Stimulated activated CD4-positive, alpha-beta T cell treated with anti-CD3 and anti-CD28 coated beads, Interleukin-2, amount 100 ng/mL, for 24 hours (primary cell): ENCODE data around the gene FBXL2.
"Not testable (repeated sequence)": the region's sequence is repeated elsewhere in the genome, so short reads cannot be mapped to it uniquely, and the experiment has no call there.

Experiments used
- DNase-seq, 2 donors: peaks; one replicate each; pipeline ENCODE4 v3.0.0-alpha.2; 2020

FBXL2 gene

GRCh38 chr3:33388374-33389100, 111.3 kb downstream of the FBXL2 start:
- DNase-seq, result no peak

DNA sequence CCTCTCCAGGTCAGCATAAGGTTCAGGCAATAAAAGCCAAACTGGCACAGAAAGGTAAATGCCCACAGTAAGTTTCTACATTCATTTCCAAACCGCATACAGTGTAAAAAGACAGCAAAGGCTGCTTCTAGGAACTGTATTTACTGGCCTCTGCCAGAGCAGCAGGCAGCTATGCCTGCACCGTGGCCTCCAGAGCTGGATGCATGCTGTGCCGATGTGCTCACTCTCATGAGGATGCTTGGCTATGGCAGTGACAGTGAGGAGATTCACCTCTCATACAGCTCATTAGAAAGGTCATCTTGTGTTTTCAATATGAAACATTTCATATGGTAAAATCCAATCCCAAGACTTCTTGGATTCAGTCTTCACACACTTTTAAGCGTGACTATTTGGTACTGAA, 112.7 kb downstream of the FBXL2 start:
- DNase-seq, result no peak

DNA sequence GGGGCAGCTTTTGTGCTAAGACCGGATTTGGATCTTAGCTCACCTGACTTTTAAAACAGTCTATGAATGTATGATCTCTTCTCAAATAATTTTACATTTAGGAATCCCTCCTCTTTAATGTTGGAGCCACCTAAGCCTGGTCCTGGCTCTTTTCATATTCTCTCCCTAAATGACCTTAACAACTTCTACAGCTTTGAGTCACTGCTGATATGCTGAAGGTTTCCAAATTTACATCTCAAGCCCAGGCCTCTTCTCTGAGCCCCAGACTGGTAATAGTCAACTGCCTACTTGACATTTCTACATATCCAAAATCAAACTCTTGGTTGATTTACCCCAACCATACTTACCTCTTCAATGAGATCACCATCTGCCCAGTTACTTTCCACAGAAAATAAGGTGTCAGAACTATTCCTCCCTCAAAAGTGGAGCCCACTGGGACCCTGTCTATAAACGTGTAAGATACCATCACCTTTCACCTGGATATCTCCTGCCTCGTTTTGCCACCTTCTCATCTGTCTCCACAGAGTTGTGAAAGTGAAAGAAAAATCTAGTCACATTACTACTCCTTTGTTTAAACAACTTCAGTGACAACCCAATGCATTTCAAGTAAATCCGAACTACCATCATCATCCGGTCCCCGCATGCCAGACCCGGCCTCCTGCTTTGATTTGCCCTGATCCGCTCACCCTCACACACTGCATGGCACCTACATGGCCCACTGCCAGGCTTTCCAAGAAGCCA, 114.2 kb downstream of the FBXL2 start:
- no peak for DNase-seq

DNA sequence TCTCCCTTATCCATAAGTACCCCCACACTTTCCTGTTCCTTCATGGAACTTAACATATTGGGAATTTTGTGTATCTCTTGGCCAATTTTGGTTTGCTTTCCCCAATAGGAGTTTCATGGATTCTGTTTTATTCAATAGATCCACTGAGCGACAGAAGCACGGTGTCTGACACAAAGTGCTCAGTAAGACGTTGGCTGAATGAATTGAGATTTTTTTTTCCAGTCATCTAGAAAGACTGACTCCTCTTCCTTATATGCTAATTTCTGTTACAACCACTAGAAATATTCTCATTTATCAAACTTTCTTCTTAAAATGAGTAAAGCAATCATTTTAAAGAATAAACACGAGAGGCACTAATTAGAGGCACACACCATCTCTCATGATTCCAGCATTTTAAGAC, 114.9 kb downstream of the FBXL2 start:
- no peak for DNase-seq

DNA sequence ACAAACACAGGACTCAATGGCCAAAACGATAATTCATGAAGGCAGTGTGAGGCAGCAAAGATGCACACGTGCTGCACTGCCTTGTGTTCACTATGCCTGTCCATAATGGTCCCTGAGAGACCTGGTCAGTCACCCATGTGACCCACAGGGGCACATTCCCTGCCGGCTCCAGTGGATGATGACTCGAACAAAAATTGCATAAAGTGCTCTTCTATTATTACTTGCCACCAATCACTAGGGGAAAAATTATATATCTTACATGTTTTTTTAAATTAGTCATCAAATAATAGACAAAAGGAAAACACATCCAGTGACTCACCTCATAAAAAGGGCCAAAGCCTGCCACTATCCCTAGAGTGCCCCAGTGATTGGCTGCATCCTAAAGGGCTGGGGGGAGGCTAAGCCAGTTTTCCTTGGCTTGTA, 115.5 kb downstream of the FBXL2 start:
- no peak for DNase-seq

DNA sequence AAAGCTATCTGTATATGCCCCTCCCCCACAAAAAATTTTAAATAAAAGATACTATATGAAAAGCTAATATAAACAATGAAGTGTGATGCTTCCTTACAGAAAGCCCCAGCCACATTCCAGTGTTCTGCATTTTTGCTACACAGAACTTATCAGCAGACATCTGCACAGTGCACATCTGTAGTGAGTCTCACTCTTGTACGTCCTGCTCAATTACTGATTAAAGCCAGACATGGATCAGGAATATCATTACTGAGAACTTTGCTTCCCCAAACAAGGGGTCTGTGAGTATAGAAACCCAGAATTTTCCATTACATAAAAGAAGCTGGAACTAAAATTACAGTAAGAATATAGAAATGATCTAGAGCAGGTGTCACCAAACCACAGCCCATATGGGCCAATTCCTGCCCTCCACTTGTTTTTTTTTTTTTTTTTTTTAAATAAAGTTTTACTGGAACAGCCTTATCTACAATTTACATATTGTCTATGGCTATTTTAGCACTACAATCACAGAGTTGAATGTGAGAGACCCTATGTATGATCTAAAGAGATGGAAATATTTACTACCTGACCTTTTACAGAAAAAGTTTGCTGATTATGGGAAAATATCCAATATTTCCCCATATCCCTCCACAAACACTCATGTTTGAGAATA, 117.3 kb downstream of the FBXL2 start:
- DNase-seq, result no peak

DNA sequence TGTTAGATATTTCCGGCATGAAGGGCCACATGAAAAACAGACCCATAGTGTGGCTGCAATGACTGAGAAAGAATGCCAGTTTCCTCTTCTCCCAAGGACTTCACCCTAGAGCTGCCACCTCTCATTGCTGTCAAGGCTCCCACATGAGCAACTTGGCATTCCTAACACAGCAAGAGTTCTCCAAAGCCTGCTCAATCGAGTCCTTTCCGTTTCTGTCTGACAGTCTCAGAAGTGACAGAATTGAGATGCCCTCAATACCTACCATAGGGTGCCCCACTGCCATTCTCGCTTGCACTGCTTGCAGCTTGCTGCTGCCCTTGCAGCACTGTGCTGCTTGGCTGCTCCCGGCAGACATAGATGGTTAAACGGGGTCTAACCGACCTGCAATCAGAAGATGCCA, 118.7 kb downstream of the FBXL2 start:
- no peak for DNase-seq

DNA sequence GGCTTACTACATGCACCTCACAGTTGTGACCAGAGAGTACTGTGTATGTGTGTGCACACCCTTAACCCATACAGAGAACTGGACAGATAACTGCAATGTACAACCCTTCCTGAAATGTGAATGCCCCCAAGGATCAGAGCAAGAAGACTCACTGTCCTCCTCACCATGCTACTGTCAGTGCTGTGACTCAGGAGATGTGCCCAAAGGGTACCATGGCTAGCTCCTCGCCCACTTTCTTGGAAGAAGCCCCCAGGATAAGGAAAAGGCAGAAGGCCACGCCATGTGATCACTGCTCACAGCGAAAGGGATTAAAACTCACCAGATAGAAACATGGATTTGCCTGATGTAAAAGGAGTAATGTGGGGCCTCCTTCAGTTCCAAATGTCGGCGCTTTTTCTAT, 121.2 kb downstream of the FBXL2 start:
- no peak for DNase-seq

DNA sequence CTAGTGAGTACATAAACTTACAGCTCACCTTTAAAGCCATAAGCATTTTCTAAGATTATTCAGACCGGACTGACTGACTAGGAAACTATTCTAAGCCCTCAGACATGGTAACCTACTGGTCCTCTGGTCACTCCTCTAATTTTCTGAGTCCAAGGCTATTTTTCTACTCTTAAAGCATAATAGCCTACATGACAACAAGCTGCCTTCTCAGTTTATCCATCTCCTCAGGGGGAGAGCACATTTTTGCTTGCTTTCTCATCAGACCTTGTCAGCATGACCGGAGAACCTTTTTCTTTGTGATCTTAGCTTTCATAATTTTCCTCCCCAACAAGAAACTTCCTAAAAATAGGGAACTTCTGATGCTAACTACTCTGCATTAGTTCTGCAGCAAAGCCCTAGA, 124.5 kb downstream of the FBXL2 start:
- no peak for DNase-seq

GRCh38 chr3:33402936-33403335, 125.7 kb downstream of the FBXL2 start:
- DNase-seq, result no peak

- no peak for DNase-seq
Observed at GRCh38 chr3:33403756-33404155, 126.5 kb downstream of the FBXL2 start.

DNA sequence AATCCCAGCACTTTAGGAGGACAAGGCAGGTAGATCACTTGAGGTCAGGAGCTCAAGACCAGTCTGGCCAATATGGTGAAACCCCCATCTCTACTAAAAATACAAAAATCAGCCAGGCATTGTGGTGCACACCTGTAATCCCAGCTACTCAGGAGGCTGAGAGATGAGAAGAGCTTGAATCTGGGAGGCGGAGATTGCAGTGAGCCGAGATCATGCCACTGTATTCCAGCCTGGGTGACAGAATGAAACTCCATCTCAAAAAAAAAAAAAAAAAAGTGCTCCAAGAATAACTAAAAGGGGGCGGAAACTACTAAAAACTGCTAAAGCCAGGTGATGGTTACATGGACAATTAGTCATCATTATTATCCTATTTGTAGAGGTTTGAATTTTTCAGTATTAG, 133.6 kb downstream of the FBXL2 start:
- DNase-seq, result not testable (repeated sequence)

- DNase-seq, result peak in 1 of 2 donors; percentile 16
Observed at GRCh38 chr3:33417066-33417673, 139.9 kb downstream of the FBXL2 start.

DNA sequence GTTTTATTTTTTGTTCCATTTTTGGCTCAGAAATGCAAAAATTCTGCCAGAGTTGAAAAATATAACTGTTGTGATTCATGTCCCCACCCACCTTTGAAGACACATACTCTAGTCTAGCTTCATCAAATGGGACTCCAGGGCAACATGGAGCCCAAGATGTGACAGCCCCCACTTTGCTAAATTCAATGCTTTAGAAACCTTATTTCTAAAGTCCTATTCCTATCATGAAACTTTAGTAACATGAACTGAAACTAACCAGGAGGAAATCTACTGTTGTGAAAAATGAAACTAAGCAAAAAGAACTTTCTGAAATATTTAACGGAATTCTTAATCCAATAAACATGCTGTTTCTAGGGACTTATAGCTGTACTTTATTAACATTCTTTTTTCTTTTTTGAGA, 142.7 kb downstream of the FBXL2 start:
- no peak for DNase-seq

- no peak for DNase-seq
Observed at GRCh38 chr3:33420966-33421365, 143.7 kb downstream of the FBXL2 start.

GRCh38 chr3:33424606-33425452, 147.6 kb downstream of the FBXL2 start:
- no peak for DNase-seq

GRCh38 chr3:33425453-33425852, 148.2 kb downstream of the FBXL2 start:
- no peak for DNase-seq

DNA sequence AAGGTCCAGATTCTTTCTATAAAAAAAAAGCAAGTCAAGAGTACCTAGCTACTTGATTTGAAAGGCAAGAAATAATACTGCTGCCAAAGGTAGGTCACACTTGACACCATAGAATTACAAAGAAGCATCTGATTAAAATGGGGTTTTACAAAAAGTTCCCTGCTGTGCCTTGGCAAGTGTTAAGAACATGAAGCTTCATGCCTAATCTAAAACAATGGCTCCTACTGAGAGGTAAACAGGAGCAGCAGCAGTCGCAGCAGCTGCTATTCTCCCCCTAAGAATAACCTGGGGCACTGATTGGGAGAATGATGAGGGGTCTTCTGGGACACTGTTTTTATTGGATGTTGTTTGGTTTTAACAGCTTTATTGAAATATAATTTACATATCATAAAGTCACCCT, 148.8 kb downstream of the FBXL2 start:
- no peak for DNase-seq

DNA sequence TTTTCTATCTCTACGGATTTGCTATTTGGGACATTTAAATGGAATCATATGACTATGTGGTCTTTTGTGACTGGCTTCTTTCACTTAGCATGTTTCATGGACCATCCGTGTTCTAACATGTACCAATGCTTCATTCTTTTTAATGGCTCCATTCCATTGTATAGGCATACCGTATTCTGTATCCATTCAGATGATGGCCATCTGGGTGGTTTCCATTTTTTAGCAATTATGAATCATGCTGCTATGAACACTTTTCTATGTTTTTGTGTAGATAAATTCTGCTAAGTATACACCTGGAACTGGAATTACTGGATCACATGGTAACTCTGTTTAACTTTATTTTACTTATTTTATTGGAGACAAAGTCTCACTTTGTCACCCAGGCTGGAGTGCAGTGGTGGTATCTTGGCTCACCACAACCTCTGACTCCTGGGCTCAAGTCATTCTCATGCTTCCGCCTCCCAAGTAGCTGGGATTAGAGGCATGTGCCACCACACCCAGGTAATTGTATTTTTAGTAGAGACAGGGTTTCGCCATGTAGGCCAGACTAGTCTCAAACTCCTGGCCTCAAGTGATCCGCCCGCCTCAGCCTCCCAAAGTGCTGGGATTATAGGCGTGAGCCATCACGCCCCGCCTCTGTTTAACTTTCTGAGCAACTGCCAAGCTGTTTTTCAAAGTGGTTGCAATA, 149.5 kb downstream of the FBXL2 start:
- DNase-seq, result no peak

DNA sequence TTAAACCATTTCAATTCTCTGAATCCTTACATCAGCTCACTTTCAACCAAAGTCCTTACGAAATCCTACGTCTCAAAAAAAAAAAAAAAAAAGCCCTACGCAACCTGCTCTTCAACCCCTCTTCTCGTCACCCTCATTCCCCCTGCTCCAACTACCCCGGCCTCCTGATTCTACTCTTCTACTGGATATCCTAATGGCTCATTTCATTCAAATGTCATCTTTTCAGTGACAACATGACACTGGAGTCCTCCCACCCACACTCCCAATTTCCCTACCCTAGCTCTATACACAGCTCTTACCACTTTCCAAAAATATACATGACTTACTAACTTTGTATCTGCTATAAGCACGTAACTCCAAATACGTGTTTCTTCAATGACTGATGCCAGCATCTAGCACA, 151.5 kb downstream of the FBXL2 start:
- no peak for DNase-seq

DNA sequence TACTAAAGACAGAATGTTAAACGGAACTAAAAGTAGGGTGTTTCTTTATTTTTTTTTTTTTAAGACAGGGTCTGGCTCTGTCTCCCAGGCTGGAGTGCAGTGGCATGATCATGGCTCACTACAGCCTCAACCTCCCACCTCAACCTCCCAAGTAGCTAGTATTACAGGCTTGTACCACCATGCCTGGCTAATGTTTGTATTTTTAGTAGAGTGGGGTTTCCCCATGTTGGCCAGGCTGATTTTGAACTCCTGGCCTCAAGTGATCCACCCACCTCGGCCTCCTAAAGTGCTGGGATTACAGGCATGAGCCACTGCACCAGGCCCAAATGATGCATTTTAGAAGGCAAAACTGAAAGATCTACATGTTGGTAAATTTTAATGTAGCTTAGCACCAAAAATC, 152.1 kb downstream of the FBXL2 start:
- DNase-seq, result not testable (repeated sequence)

DNA sequence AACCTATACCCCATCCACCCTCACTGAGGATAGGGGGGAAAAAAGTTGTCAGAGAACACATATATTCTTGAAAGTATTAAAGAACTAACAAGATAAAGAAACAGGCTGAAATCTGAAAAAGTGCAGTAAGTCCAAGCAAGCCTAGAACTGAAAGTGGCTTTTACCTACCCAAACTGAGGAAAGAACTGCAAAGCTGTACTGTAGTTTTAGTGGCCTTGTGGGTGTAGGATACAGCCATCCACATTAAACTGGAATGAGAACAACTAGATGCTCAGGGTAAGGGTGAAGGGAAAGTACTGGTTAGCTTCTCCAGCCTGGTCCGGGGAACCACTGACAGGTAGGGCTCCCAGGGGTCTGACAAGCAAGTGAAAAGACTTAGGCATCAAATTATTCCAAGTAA, 152.8 kb downstream of the FBXL2 start:
- DNase-seq, result no peak
